Airway epithelial cell (primary cell): ENCODE results near the gene ARL3. TPM values are rescaled to one million over a fixed set of nuclear protein-coding genes. Genes with fewer than 3 reads are reported as not detected.

Experiments used
- total RNA-seq: library from RNA; depleted of rRNA; stranded (reverse); fragments of >200 nt; gene quantifications from 2 replicates; pipeline ENCODE4 v1.2.3, GENCODE V29; 2015

The ARL3 gene
- 6.6 and 9.6 TPM in 2 replicates for total RNA-seq

GRCh38 chr10:102713814-102714620 lies at the start of gene ARL3:
Gene ARL3 (minus strand): TSS chr10:102714397. CDS start chr10:102714275, 122 bp downstream.

DNA sequence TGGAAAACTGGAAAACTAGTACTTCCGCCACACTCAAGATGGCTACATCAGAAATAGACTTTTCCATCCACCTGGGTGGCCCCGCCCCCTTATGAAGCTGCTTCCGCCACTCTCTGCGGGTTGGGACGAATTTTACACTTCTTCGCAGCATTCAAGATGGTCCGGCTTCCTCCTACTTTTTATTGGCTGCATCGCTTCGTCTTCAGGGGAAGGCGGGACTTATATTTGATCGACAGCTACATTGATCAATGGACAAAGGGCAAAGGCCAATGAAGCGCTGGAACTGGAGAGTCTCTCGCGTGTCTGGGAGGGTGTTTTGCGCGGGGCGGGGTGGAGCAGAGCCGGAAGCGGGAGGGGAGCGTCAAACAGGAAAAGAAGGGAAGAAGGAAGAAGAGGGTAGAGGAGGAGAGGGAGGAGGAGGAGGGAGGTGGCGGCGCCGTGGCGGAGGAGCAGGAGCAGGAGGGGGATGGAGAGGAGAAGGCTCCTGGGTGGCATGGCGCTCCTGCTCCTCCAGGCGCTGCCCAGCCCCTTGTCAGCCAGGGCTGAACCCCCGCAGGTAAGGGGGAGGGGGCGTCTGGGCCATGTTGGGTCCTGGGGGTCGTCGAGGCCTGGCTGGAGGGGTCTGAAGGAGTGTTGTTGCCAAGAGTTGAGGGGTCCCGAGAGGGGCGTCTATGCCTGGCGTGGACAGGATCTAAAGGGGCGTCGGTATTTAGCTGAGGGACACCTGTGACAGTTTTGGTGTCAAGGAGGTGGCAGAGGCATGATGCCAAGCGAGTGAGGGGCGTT lies 29.6 kb upstream of the ARL3 start, which contains the start of gene WBP1L:
Gene WBP1L (plus strand): TSS at position 361 of the 786 bp plus-strand sequence. CDS start 106 bp downstream, at position 467.

DNA sequence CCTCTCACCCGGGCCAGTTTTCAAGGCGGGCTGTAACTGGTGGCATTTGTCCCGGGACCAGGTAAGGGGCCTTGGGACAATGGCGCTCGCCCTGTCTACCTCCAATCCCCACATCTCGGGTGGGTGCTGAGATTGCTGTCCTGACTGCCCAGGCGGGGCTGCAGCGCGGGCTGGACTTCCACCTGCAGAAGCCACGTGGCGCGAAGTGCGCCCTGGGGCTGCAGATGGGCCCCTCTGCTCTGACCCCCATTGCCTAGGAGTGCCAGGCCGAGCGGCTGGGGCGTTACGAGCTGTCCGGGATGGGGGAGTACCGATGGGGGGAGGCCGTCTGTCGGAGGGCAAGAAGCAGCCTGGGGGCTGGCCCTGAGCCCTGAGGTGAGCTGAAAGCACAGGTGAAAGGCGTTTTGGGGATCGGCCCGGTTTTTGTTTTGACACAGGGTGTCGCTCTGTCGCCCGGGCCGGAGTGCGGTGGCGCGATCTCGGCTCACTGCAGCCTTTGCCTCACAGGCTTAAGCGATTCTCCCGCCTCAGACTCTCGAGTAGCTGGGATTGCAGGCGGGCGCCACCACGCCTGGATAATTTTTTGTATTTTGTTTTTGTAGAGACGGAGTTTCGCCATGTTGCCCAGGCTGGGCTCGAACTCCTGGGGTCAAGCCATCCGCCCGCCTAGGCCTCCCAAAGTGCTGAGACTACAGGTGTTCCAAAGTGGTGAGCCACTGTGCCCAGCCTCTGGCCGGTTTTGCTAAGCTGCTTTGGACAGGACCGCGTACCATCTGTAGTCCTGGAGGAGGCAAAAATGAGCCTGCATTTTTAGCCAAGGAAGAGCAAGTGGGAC lies 641 bp upstream of the ARL3 start, which contains the start of gene SFXN2:
Gene SFXN2 (plus strand): TSS at position 16 of the 835 bp plus-strand sequence. CDS start 12,001 bp downstream, outside the sequence.

DNA sequence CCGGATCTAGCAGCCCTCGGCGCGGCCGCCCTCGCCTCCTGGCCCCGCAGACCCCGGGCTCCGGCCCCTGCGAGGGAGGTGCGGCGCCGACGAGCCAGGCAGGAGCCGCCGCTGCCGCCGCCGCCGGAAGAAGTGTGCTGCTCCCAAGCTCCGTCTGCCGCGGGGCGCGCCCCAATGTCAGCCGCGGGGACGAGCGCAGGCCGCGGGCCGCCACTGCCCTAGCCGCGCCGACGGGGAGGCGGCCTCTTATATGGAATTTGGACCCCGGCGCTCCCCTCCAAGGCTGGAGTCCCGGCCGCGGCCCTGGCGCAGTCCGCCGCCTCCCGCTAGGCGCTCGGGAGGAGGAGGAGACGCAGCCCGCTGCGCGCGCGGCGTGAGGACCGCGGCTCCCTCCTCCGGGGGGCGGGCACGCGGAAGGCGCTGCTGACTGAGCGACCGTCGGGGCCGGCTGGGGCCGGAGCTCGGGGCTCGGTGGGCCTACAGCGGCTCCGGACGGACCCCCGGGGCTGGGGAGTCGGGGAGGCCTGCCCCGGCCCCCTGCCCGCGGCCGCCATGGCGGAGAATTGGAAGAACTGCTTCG lies 70.0 kb downstream of the ARL3 start, which contains the start of gene TRIM8:
Gene TRIM8 (plus strand): TSS at position 414 of the 580 bp plus-strand sequence. CDS start 139 bp downstream, at position 553.

Other genes starting within 250 kb of the ARL3 start
- gene ACTR1A, start 211.7 kb downstream of the ARL3 start, total RNA-seq: 105 and 138 TPM in 2 replicates
- gene SUFU, start 210.4 kb downstream of the ARL3 start, total RNA-seq: 5.3 and 6.8 TPM in 2 replicates
- gene TRIM8, start 69.9 kb downstream of the ARL3 start, total RNA-seq: 80.5 and 84.4 TPM in 2 replicates
- gene SFXN2, start 239 bp upstream of the ARL3 start, total RNA-seq: 2.8 and 3.2 TPM in 2 replicates
- 37.9 and 53.0 TPM in 2 replicates for gene WBP1L, start 29.6 kb upstream of the ARL3 start, total RNA-seq
- gene CYP17A1, start 123.0 kb upstream of the ARL3 start, total RNA-seq: not detected in 2 replicates
- gene BORCS7, start 139.9 kb upstream of the ARL3 start, total RNA-seq: 9.5 and 11.7 TPM in 2 replicates
- gene AS3MT, start 155.1 kb upstream of the ARL3 start, total RNA-seq: 2.1 and 3.2 TPM in 2 replicates
- gene CNNM2, start 203.9 kb upstream of the ARL3 start, total RNA-seq: 2.8 and 2.9 TPM in 2 replicates